ENCODE measurements around the gene TRIM9.

Gene TRIM9

DNA sequence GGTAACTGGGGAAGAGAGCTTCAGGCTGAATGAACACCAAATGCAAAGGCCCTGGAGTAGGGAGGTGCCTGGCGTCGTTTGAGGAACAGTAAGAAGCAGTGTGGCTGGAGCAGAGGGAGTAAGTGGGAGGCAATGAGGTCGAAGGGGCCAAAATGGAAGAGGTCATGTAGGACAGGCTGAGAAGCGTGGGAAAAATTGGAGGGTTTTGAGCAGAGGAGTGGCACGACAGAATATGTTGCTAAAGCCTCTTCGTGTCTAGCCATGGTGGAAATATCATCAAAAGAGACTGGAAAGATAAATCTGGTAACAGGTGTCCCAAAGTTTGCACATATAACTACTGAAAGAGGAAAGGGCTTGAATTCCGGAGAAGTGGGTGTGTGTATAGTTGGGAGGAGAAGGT is 1.9 kb downstream of the TRIM9 start:
- no peak for DNase-seq

DNA sequence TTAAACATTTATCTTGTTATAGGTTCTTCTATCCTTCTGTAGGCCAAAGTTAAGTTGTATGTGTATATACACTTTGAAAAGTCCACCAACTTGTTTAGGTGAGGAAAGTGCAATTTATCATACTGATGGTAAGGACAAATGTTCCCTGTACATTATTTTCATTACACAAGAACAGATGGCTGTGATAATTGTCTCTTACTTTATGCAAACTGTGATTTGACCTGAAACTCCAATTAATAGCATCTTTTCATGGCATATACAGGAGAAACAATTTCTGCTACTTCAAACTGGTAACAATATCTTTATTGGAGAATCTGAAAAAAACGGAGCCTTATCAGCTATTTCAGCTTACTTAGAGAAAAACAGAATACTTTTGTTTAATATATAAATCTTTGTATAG is 5.6 kb downstream of the TRIM9 start:
- no peak for DNase-seq

DNA sequence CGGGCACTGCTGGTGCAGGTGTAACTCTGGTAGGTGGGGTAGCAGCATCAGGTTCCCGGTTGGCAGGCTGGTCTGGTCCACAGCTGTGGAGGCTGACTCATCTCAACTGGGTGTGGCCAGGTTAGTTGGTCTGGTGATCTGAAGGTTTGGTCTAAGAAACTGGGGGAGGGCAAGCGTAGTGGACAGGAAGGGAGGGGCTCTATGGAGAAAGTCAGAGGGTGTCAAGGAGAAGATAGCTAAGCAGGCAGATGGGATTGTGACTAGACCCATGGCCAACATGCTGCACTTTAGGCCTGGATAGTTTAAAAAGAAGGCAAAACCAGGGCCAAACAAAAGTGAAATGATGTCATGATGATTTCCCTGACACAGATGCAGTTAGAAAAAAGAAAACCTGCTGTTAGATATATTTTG is 7.9 kb downstream of the TRIM9 start:
- peak; percentile 41 for DNase-seq

DNA sequence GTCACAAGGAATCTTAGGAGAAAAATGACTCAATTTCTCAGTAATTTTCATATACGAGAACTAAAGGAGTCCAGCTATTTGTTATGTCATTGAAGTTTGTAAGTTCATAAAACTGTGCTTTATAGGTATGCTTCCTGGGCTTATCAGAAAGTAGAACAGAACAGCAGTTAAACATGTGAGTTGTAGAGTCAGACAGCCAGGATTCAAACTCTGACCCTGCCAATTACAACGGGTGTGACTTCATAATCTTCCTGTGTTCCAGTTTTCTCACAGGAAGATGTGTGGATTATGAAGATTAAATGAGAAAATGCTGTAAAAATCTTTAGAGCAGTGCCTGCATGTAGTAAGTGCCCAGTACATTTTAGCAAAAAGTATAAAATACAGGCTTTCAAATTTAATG is 8.9 kb downstream of the TRIM9 start:
- no peak for DNase-seq

DNA sequence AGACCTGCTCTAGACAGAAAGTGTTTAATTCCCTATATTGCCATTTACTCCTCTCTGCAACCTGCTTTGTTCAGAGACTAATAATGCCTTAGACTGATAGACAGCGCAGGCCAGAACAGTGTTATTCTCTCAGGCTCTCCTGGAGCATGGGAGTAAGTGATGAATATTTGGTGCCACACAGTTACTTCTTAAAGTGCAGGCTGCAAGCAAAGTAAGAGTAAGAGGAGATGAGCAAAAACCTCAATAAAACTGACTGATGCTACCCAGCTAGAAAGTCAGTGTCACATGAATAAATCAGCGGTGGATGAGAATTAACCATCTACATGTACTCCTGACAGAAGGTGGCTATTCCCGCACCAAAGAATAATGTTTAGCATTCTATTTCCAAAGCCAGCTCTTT is 9.9 kb downstream of the TRIM9 start:
- DNase-seq = no peak

DNA sequence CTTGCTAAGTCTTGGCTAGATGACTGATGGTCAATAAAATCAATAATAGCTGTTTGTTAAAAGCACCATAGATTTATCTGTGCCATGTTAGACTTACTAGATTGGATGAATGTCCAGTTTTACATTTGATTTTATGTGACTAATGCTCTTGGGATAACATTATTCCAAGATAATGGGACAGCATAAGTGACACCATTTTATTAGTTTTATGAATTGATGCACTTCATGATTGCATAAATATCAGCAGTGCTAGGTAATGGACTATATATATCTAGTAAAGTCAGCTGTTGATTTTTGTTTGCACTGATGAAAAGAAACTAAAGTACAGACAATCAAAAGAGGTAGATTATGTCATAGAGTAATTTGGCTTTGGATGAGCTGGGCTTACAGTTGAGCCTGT is 10.4 kb downstream of the TRIM9 start:
- DNase-seq = no peak

DNA sequence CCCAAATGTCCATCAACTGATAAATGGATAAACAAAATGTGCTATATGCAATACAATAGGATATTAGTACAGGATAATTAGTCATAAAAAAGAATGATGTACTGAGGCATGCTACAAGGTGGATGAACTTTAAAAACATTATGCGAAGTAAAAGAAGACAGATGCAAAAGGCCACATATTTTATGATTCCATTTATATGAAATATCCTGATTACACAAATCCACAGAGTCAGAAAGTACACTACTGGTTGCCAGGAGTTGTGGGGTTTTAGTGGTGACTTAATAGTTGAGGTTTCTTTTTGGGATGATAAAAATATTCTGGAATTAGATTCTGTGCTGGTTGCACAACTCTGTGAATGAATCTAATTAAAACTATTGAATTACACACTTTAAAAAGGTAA is 12.6 kb downstream of the TRIM9 start:
- no peak for DNase-seq

DNA sequence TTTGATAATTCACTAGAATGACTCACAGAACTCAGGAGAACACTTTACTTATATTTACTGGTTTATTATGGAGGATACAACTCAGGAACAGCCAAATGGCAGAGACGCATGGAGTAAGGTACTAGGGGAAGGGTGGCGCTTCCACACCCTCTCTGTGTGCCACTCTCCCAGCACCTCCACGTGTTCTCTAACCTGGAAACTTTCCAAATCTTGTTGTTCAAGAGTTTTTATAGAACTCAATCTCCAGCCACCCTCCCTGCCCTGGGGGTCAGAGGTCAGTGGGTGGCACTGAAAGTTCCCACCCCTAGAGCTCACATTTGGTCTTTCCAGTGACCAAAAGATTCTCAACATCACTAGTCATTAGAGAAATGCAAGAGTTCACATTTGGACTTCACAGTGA is 13.2 kb downstream of the TRIM9 start:
- no peak for DNase-seq

DNA sequence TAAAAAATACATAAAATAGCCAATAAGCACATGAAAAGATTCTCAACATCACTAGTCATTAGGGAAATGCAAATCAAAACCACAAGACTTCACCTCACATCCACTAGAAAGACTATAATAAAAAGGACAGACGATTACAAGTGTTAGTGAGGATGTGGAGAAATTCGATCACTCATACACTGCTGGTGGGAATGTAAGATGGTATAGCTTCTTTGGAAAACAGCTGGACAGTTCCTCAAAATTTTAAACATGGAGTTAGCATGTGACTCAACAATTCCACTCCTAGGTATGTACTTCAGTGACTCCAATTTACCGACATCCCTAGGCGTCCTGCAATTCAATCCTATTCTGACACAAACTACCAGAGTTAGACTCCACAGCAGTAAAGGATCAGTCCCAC is 13.7 kb downstream of the TRIM9 start:
- no peak for DNase-seq

DNA sequence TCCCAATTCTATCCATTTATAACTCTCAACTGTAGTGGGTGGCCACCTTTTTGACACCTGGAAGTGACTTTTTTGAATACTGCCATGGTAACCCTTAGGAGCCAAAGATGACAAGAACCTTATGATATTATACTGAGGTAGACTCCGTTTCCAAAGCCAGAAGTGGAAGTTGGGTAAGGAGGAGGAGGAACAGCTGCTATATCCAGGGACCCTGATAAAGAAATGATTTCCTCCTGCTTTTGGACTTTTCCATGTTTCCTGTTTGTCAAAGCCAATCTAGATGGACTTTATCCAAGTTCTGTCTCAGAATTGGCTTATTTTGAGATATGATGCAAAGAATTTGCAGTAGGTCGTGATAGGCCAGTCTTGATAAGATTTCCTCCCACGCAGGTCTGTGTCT is 14.3 kb downstream of the TRIM9 start:
- no peak for DNase-seq

DNA sequence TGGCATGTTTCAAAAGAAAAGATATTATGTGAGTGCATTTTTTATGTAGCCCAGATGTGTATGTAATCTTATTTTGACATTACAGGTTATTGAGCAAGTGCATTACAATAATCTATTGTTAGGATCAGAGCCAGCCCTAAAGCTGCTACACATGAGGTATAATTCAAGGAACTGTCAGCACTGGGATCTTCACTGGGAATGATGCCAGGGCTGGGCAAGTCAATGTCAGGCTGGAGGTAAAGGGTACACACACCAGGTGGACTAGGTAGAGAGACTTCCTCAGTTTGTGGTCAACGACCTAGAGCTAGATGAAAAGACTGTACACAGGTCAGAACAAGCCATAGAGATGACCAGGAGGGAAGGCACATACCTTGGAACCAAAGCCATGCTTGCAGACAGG is 15.4 kb downstream of the TRIM9 start:
- DNase-seq = no peak

DNA sequence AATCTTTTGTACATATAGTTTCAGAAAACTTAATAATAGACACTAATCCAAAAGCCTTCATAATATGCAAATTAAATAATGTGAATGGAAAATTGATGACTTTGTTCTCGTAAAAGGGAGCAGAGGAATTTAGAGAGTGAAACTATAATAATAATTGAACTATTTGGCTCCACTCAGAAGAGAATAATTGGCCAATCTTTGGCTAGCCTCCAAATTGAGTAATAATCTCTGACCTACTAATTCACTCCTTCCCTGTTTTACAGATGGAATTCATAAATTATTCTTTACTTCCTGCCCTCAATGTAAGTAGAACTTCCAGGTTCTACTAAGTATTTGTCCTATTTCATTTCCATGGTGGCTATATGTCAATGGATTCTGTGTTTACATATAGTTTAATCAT is 15.8 kb downstream of the TRIM9 start:
- DNase-seq = no peak

DNA sequence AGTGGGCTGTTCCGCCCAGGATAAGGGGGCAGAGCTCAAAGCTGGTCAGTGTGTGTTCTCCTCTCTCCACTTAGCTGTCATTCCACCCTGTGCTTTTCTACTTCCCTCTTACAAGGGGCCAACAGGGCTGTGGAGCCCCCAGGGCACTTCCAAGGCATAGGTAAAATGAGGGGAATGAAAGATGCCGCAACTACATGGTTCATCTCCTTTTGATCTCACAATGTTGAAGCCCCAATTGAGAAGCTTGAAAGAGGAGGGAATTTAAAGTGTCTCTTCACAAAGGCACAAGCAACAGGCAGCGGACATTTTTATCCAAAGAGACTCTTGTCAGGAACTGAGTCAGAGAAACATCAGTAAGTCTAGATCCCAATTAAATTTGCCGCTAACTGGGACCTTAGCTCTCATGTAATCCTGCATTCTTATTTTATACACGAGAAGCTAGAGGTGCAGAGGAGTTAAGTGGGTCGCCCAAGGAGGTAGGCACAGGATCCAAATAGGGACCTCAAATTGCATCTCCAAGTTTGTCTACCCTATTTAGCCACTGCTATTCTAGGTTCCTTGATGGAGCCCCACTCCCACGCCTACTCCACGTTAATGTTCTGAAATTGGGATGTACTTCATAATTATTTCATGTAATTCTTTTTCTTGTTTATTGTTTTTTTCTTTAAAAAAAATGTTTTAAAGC is 20.1 kb downstream of the TRIM9 start:
- DNase-seq = no peak

DNA sequence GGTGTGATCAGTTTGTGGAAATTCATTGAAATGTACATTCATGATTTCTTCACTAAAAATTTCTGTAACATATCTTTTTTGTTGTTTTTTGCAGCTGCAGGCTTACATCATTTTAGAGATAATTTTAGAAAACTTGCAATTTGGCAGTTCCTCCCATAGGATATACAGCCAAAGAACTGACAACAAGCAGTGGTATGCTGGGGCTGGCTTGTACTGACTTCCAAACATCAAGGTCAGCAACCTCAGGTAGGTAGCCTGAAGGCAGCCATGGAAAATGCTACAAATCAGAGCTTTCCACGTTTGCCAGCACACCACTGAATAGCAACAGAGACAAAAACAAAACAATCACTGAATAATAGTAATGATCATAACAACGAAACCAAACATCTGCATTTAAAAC is 21.2 kb downstream of the TRIM9 start:
- no peak for DNase-seq

DNA sequence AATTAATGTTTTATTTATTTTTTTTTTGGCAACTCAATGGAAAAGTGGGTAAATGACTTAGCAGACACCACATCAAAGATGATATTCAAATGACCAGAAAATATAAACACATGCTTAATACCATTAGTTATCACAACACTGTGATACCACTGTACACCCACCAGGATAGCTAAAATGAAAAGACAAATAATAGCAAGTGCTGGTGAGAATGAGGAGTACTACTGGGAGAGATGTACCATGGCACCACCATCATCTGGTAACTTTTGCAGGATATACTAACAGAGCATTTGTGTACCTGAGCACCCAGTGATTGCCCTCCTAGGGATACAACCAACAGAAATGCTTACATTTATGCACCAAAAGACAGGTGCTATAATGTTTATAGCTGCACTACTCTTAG is 21.9 kb downstream of the TRIM9 start:
- no peak for DNase-seq

DNA sequence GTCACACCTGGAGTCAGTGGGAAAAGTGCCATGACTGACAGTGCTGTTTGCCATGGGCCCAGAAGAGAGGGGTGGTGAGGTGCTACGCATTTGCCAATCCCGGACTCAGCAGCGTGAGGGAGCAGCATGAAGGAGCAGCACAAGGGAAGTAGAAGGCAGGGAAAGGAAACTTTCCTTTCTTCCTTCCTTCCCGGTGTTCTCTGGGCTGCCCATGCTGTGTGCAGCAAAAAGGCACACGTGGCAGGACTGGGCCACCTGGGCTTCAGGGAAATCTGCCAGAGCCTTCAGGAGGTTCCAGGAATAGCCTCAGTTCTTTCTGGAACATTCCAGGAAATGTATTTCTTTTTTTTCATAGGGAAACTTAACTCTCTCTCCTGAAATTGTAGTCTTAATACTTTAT is 23.0 kb downstream of the TRIM9 start:
- DNase-seq = no peak

DNA sequence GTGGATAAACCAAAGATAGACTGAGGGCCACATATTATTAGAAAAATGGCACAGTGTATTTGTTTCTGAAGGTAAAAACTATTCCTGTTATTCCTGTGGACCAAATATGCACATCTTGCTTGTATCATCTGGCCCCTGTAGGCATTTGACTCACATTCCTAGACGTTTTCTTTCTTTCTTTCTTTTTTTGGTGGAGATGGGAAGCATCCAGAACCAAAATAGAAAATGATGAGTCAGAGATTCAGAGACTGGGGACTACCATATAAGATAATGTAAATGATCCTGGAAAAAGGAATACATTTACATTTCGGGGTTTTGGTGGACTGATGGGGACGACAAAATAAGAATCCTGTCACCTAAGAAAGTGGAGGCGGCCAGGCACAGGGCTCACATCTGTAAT is 24.2 kb downstream of the TRIM9 start:
- no peak for DNase-seq

DNA sequence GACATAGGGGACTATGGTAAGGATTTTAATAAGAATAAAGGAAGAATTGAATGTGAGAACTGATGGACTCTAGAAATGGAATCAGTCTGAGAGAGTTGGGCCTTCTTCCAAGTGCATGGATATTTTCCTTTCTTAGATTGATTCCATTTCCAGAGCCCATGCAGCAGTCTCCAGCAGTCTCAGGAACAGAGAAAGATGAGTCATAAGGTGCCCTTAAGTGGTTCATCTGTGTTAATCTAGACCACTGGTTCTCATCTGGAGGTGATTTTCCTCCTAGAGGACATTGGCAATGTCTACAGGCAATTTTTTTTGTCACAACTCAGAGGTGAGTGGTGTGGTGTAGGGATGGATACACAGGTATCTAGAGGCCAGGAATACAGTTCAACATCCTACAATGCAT is 25.9 kb downstream of the TRIM9 start:
- DNase-seq = no peak

DNA sequence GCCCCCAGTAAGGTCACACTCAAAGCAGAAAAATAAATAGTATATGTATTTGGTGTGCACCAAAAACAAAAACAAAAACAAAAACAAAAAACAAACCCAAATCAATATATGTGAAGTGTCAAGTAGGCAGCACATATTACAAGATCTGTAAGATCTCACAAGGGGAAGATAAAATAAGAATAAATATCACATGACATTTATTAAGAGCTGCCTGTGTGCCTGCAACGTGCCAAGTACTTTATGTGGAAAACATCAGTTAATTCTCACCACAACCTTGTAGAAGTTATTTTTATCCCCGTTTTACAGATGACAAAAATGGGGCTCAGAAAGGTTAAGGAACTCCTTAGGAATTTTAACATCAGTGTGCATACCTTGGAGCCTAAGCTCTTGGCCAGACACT is 26.6 kb downstream of the TRIM9 start:
- no peak for DNase-seq

DNA sequence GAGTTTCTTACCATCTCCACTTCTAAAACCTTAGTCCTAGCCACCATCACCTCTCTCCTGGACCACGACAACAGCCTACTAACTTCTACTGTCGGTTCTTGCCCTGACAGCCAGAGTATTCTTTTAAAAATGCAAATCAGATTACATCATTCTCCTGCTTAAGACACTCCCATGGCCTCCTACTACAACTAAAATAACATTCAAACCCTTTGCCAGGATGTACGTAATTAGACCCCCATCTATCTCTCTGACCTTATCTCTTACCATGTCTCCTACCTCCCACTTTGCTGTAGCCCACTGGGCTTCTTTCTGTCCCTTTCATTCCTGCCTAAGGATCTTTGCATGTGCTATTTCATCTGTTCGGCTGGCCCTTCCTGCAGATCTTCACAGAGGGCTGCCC is 27.6 kb downstream of the TRIM9 start:
- DNase-seq = no peak

DNA sequence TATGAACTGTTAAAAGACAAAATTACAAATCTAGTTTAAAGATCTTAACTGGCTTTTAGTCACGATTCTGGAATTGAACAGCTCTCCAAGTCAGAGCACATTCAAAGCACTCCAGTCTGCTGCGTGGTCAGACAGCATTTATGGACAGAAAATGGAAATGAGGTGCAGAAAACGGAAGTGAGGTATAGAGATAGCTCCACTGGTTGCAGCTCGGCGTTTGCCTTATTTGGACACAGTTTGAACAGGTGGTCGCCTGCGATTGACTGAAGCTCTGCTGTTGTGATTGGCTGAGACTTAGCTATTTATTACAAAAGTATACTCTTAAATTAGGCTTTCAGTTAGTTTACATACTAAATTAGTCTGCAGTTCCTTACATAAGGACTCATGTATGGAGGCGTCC is 28.3 kb downstream of the TRIM9 start:
- DNase-seq = no peak

DNA sequence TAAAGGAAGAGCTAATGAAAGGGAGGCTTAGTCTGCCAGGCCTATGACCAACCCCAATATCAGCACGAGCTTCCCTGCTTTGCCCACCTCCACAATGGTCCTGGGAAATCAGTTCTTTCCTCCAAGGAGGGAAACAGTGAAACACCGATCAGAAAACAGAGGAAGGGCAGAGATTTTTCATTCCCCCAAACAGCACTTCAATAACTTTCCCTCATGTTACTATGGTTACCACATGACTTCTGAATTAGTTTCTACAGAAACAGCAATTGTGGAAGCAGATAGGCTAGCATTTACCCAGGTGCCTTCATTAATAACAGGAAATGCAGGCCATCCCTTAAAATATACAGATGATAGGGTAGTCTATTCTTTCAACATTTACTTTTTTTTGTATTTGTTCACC is 35.9 kb downstream of the TRIM9 start:
- DNase-seq = no peak

DNA sequence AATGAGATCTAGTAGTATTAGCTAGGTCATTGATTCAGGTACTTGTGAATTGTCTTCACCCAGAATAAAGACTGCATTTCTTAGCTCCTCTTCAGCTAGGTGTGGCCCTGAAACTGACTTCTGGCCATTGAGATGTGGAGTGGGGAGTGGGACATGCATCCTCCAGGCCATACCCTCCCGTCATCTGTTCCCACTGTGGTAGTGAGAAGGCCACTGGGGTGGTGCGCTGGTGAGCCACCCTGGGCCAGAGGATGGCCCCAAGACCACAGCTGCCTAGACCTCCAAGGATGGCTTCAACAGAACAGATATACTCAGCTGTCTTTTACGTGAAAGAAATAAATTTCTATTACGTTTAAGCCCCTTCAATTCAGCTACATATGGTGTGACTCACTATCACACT is 36.5 kb downstream of the TRIM9 start:
- DNase-seq = no peak

DNA sequence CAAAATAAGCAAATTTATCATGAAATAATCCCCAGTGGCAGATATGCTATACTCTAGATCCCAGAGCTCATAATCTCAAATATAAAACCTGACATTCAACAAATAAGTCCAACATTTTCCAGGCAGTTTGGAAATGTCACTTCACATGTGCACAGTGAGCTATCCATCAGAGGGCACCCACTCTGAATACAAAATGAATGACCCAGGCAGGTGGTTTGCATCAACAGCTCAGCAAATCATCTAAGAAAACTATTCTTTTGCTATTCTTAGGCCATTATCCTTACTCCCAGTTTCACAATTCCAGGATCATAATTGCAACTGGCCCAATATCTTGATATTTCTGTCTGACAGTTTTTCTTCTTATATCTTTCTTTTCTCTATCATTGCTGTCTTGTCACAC is 38.5 kb downstream of the TRIM9 start:
- DNase-seq = no peak

DNA sequence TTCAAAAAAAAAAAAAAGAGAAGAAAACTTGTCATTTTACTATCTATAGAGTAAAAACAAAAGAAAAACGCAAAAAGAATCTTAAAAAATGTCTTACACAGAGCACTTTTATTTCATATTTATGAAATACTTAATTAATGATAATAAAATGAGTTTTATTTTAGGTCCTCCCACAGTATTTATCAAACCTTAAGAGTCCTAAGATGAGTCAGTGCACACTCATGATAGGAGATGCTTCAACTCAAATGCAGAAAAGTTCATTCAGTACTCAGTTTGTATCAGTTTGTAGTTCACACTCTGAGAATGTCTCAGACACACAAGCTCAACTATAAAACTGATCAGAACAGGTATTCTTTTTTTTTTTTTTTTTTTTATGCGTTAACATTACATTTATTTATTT is 41.7 kb downstream of the TRIM9 start:
- no peak for DNase-seq

DNA sequence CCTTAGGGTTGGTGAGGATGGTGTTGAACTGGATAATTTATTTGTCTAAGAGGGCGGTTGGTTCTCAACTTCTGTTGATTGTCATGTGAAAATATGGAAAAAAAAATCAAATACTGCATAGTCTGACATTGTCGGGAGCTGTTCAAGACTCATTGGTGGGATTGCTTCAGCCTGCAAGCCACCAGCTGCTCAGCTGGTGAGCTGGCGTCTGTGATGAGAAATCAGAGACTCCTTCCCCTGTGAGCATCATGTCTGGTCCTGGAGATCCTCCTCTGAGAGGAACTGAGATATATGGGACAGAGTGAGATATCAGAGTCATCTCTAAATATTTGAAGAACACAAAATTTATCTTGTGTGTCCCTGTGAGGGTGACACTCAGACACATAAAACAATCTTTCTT is 49.9 kb downstream of the TRIM9 start:
- DNase-seq = no peak

Measured in NCI-H748 treated with DMSO at 0.1 percent for 48 hours (cell line).